Right lobe of liver (tissue), 4 donors: ENCODE data around the gene EFNA3.

Source experiments
- CTCF ChIP-seq, 4 donors: fragments of 200-600 bp in 3 of 4; fragments of 450-650 bp in 1 of 4; IDR thresholded peaks; one replicate each; pipeline versions ENCODE4 v1.5.1 to v1.8.0; 2016 to 2022; ENCODE audit warnings: antibody characterized with exemption in 4 of 4, mild to moderate bottlenecking in 2 of 4
- POLR2A ChIP-seq: fragments of 450-650 bp; IDR thresholded peaks from one replicate; pipeline ENCODE4 v1.6.1; 2017; ENCODE audit warnings: antibody characterized with exemption, mild to moderate bottlenecking
- donor health status: DM: no; HTN: no; CAD: no.
- donor health status: DM: no; HTN: no; CAD: no.
- donor health status: DM: no; HTN: yes; CAD: no.

- TF ChIP-seq CTCF (IDR thresholded peaks at IDR 0.05) (no peak), POLR2A (no peak)
These were observed 39.0 kb downstream of the EFNA3 start for GRCh38 chr1:155117610-155118009.
